ENCODE results near the gene ATN1. TPM values are rescaled to one million over a fixed set of nuclear protein-coding genes. Genes with fewer than 3 reads are reported as not detected.

Gene ATN1
- total RNA-seq, 2 experiments from 2014 or later = 0.98 to 6.7 TPM

GRCh38 chr12:6968426-6968825, 40.7 kb downstream of the ATN1 start:
- H2AFZ ChIP-seq (ENCODE audit: low read length) = no peak overlapping the region
- intact Hi-C loops (cut with micrococcal nuclease; ENCODE audit: unreplicated experiment) = no loop called here
- H3K79me2 ChIP-seq (ENCODE audit: insufficient read depth, low read depth, low read length) = peaks cover 58% of the 10 kb centered on the region
- H3K4me1 ChIP-seq (ENCODE audit: insufficient read depth, low read length, poor library complexity, severe bottlenecking) = peaks cover 61% of the 10 kb centered on the region
- H3K36me3 ChIP-seq (ENCODE audit: insufficient read depth, low read length) = peaks cover 76% of the 10 kb centered on the region
- 0 out of 2 replicates have a peak, but pooled peaks cover 3% of the 10 kb centered on the region for H4K20me1 ChIP-seq (ENCODE audit: insufficient read depth, low read length)
- no peak for DNase-seq (ENCODE audit: low spot score)
- POLR2A ChIA-PET = interaction anchor here (0.7 to 2.5 kb wide), 8 partner anchors 9 to 117 kb away, joined by 3 to 43 read pairs (median 3); partner anchors contain the start of genes C12orf57, CDCA3, LPCAT3 and RNU7-1
- no peaks in the 10 kb centered on the region for H3K9me2 ChIP-seq (ENCODE audit: insufficient read depth, low read length)
- H3K27ac ChIP-seq (ENCODE audit: low read depth, low read length, poor library complexity, severe bottlenecking) = no peak overlapping the region
- peak overlapping the region; percentile 99 for H3K4me3 ChIP-seq (ENCODE audit: low read depth, low read length, poor library complexity, severe bottlenecking)
- CTCF ChIA-PET (ENCODE audit: unreplicated experiment) = interaction anchor here (1.0 to 1.1 kb wide), 2 partner anchors 18 to 23 kb away, joined by 3 read pairs; no protein-coding TSS in a partner anchor
- TF ChIP-seq EZH2phosphoT487 (IDR thresholded peaks at IDR 0.05; ENCODE audit: borderline replicate concordance, low read depth, low read length) = no peak
- no peak for TF ChIP-seq CTCF (conservative IDR thresholded peaks at IDR 0.05; ENCODE audit: low read length)
- no peaks in the 10 kb centered on the region for H3K9me3 ChIP-seq (ENCODE audit: low read length)
- BruUV-seq (replicated peaks) = no TSS peak
- peak overlapping the region; percentile 79 for H3K4me2 ChIP-seq (ENCODE audit: low read length)

- POLR2A ChIA-PET = interaction anchor here (0.6 to 1.3 kb wide), 3 partner anchors 10 to 218 kb away, joined by 3 to 4 read pairs (median 4); partner anchors contain the start of genes C12orf57 and RNU7-1
- peak overlapping the region; percentile 64 for H3K27ac ChIP-seq (ENCODE audit: low read depth, low read length, poor library complexity, severe bottlenecking)
- H3K4me1 ChIP-seq (ENCODE audit: insufficient read depth, low read length, poor library complexity, severe bottlenecking) = peaks cover 70% of the 10 kb centered on the region
- H3K79me2 ChIP-seq (ENCODE audit: insufficient read depth, low read depth, low read length) = peaks cover 66% of the 10 kb centered on the region
- no peak overlapping the region for H2AFZ ChIP-seq (ENCODE audit: low read length)
- peaks cover 76% of the 10 kb centered on the region for H3K36me3 ChIP-seq (ENCODE audit: insufficient read depth, low read length)
- BruUV-seq (replicated peaks) = no TSS peak
- intact Hi-C loops (cut with micrococcal nuclease; ENCODE audit: unreplicated experiment) = loop anchor here (1.0 to 5.0 kb wide), 4 partner anchors 33 to 118 kb away; partner anchors contain the start of genes CDCA3 and USP5
- 0 out of 2 replicates have a peak, but pooled peaks cover 3% of the 10 kb centered on the region for H4K20me1 ChIP-seq (ENCODE audit: insufficient read depth, low read length)
- peak overlapping the region; percentile 79 for H3K4me2 ChIP-seq (ENCODE audit: low read length)
- no peak for TF ChIP-seq CTCF (conservative IDR thresholded peaks at IDR 0.05; ENCODE audit: low read length)
- no peak for TF ChIP-seq EZH2phosphoT487 (IDR thresholded peaks at IDR 0.05; ENCODE audit: borderline replicate concordance, low read depth, low read length)
- H3K9me3 ChIP-seq (ENCODE audit: low read length) = no peaks in the 10 kb centered on the region
- CTCF ChIA-PET (ENCODE audit: unreplicated experiment) = no interaction called here
- peak overlapping the region; percentile 99 for H3K4me3 ChIP-seq (ENCODE audit: low read depth, low read length, poor library complexity, severe bottlenecking)
- H3K9me2 ChIP-seq (ENCODE audit: insufficient read depth, low read length) = no peaks in the 10 kb centered on the region
- no peak for DNase-seq (ENCODE audit: low spot score)
These were observed 42.4 kb downstream of the ATN1 start for GRCh38 chr12:6970096-6970527.

- no peak overlapping the region for H3K4me3 ChIP-seq (ENCODE audit: low read depth, low read length, poor library complexity, severe bottlenecking)
- H3K27ac ChIP-seq (ENCODE audit: low read depth, low read length, poor library complexity, severe bottlenecking) = peak overlapping the region; percentile 23
- no peak overlapping the region for H2AFZ ChIP-seq (ENCODE audit: low read length)
- peaks cover 44% of the 10 kb centered on the region for H3K4me1 ChIP-seq (ENCODE audit: insufficient read depth, low read length, poor library complexity, severe bottlenecking)
- ChIA-PET CTCF (ENCODE audit: unreplicated experiment) (interaction anchor here (0.6 to 0.7 kb wide), 2 partner anchors 13 to 149 kb away, joined by 3 read pairs; no protein-coding TSS in a partner anchor), POLR2A (interaction anchor here (0.5 to 2.6 kb wide), 4 partner anchors 18 to 121 kb away, joined by 3 to 16 read pairs (median 6); partner anchors contain the start of genes C12orf57, LPCAT3 and RNU7-1)
- H3K36me3 ChIP-seq (ENCODE audit: insufficient read depth, low read length) = peaks cover 76% of the 10 kb centered on the region
- no peaks in the 10 kb centered on the region for H3K9me3 ChIP-seq (ENCODE audit: low read length)
- no peak for DNase-seq (ENCODE audit: low spot score)
- 0 out of 2 replicates have a peak, but pooled peaks cover under 1% of the 10 kb centered on the region for H4K20me1 ChIP-seq (ENCODE audit: insufficient read depth, low read length)
- TF ChIP-seq CTCF (conservative IDR thresholded peaks at IDR 0.05; ENCODE audit: low read length) (no peak), EZH2phosphoT487 (IDR thresholded peaks at IDR 0.05; ENCODE audit: borderline replicate concordance, low read depth, low read length) (no peak)
- H3K4me2 ChIP-seq (ENCODE audit: low read length) = peak overlapping the region; percentile 27
- BruUV-seq (replicated peaks) = no TSS peak
- H3K9me2 ChIP-seq (ENCODE audit: insufficient read depth, low read length) = no peaks in the 10 kb centered on the region
- H3K79me2 ChIP-seq (ENCODE audit: insufficient read depth, low read depth, low read length) = peaks cover 49% of the 10 kb centered on the region
- intact Hi-C loops (cut with micrococcal nuclease; ENCODE audit: unreplicated experiment) = loop anchor here (5.0 kb wide), 2 partner anchors 37 to 122 kb away; partner anchors contain the start of genes CDCA3 and USP5
These were observed 46.4 kb downstream of the ATN1 start for GRCh38 chr12:6974180-6974579.

All from OCI-LY7 (cell line).